C1 segment of cervical spinal cord (tissue), 14 donors: Measurements from ENCODE around the gene PDE7B.

Experiments
- DNase-seq, 14 donors: peaks; one replicate each; lab custom pipeline; 2025; lab: John Stamatoyannopoulos, UW

Gene PDE7B

GRCh38 chr6:135983718-135984343, 132.3 kb downstream of the PDE7B start:
- no peak for DNase-seq

- no peak for DNase-seq
Measured at GRCh38 chr6:135985471-135985870, 134.0 kb downstream of the PDE7B start.

- DNase-seq, result no peak
Measured at GRCh38 chr6:135987226-135987625, 135.7 kb downstream of the PDE7B start.

- DNase-seq, result no peak
Measured at GRCh38 chr6:135990439-135990838, 138.9 kb downstream of the PDE7B start.

GRCh38 chr6:135990855-135991464, 139.5 kb downstream of the PDE7B start:
- DNase-seq, result no peak

- DNase-seq, result no peak
Measured at GRCh38 chr6:135992739-135993138, 141.2 kb downstream of the PDE7B start.

GRCh38 chr6:135993361-135993760, 141.9 kb downstream of the PDE7B start:
- DNase-seq, result no peak

- DNase-seq, result no peak
Measured at GRCh38 chr6:135994857-135995544, 143.5 kb downstream of the PDE7B start.

GRCh38 chr6:135995545-135995898, 144.0 kb downstream of the PDE7B start:
- DNase-seq, result no peak

GRCh38 chr6:135996668-135997067, 145.2 kb downstream of the PDE7B start:
- DNase-seq, result no peak

- no peak for DNase-seq
Measured at GRCh38 chr6:135999393-135999792, 147.9 kb downstream of the PDE7B start.

- no peak for DNase-seq
Measured at GRCh38 chr6:136007345-136007744, 155.8 kb downstream of the PDE7B start.

- DNase-seq, result no peak
Measured at GRCh38 chr6:136011475-136011874, 160.0 kb downstream of the PDE7B start.

GRCh38 chr6:136012198-136012887, 160.8 kb downstream of the PDE7B start:
- DNase-seq, result no peak

- DNase-seq, result no peak
Measured at GRCh38 chr6:136012943-136013342, 161.4 kb downstream of the PDE7B start.

GRCh38 chr6:136014454-136015437, 163.2 kb downstream of the PDE7B start:
- DNase-seq, result no peak

- DNase-seq, result no peak
Measured at GRCh38 chr6:136015531-136015930, 164.0 kb downstream of the PDE7B start.

GRCh38 chr6:136016228-136017225, 165.0 kb downstream of the PDE7B start:
- DNase-seq, result no peak

- no peak for DNase-seq
Measured at GRCh38 chr6:136020691-136021090, 169.2 kb downstream of the PDE7B start.
